HG03095 (cell line): Measurements from ENCODE around the gene MTRR.

Experiments used
- ATAC-seq: cut with Tn5 transposase; IDR thresholded peaks from one replicate; pipeline ENCODE4 v1.9.1; 2021; ENCODE audit warnings: moderate library complexity; ENCODE audit not compliant: unreplicated experiment

MTRR gene

DNA sequence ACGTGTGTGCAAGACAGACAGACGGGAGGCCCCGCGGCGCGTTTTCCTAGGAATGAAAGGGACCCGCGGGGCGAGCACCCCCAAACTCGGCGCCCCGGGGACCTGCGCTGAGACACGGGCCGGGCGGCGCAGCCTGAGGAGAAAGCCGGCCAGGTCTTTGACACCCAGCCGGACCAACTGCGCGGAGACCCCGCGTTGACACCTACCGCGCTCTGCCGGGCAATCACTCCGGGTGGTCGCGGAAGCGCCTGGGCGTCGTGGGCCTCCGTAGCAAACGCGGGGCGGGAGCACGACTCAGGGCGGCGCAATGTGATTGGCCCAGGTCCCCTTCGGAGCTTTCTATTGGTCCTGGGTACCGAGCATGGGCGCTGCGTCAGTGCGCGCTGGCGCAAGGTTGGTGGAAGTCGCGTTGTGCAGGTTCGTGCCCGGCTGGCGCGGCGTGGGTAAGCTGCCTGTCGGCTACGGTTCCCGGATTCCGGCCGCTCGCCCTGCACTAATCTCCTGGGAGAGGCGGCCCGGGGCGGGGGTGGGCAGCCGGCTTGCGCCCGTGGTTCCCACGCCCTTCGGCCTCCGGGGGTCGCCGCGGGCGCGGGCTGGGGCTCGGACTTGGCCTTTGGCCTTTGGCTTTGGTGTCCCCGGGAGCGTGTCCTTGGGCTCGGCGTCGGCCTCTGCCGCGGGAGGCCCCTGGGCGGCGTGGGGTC is at the start of gene MTRR, which contains the start of gene FASTKD3:
MTRR (plus strand) TSS at position 376 of the 701 bp plus-strand sequence. CDS start 1,647 bp downstream, outside the sequence.
FASTKD3 (minus strand) TSS at position 259 of the 701 bp plus-strand sequence. CDS start 948 bp downstream, outside the sequence.
- ATAC-seq = peak; percentile 97

DNA sequence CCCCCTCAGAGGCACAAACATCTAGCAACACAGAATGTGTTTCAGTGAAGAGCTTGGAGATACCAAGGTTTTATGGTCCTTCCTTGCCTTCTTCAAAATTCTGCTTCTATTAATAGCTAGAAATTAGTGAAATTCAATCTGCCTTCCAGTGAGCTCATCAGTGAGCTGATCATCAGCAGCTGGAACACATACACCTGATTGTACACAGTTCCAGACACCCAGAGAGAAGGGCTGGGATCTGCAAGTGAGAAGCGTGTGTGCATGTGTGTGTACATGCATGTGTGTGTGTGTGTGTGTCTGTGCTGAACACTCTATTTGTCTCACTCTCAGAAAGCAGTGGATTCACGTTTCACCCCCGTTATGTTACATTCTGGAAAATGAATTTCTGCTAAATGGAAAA is 46.5 kb upstream of the MTRR start:
- ATAC-seq = no peak

DNA sequence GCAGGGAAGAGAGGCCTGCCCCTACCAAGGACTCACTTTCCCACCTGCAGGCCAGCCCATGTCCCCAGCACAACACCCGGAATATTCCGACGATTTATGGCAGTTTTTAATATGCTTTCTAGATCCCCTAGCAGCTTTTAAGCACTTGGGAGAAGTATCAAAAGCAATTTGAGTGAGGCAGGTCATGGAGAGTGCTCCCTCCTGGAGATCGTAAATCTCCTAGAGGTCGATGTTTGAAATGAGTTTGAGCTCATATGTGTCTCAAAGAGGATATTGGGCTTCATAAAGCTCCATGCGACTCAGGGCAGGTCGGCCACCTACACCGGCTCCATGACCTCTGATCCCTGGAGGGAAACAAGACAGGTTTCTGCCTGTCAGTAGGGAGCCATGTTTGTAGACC is 45.4 kb upstream of the MTRR start:
- no peak for ATAC-seq

DNA sequence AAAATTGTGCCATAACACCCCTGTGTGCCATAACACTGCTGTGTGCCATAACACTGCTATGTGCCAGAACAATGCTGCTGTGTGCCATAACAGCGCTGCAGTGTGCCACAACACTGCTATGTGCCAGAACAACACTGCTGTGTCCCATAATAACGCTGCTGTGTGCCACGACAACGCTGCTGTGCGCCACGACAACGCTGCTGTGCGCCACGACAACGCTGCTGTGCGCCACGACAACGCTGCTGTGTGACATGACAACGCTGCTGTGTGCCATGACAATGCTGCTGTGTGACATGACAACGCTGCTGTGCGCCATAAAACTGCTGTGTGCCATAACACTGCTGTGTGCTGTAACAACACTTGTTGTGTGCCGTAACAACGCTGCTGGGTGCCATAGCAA is 44.0 kb upstream of the MTRR start:
- ATAC-seq = no peak

DNA sequence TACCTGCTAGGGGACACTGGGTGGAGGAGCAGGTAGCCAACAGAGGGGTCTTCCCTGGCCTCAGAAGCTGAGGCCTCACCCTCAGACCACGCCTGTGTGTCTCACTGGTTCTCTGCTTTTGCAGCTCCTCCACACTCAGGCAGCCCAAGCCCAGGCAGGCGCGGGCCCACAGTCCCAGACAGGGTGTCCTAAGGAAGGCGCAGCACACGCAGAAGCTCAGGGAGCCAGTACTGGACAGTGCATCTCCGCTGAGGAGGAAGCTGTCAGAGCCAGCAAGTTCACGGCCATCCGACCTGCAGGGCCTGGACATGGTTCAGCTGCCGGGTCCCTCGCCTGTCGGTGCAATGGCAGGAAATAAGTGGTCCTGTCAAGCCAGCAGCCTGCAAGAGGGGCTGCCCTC is 43.3 kb upstream of the MTRR start:
- no peak for ATAC-seq

DNA sequence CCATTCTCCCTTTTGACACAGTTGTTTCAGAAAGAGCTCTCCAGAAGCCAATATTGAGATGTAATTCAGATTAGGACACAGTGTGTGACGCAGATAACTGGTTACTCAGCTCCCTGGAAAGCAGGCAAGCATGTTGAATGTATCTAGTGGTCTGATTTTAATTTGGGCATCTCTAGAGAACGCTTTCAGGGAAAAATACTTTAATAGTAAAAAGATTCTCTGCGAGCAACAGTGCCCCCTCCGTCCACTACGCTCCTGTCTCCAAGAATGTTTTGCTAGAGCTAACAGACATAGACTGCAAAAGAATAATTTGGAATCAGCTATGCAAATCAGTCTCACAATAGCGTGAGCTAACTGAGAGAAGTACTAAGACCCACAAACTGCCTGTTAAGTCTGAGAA is 41.3 kb upstream of the MTRR start:
- ATAC-seq = no peak

DNA sequence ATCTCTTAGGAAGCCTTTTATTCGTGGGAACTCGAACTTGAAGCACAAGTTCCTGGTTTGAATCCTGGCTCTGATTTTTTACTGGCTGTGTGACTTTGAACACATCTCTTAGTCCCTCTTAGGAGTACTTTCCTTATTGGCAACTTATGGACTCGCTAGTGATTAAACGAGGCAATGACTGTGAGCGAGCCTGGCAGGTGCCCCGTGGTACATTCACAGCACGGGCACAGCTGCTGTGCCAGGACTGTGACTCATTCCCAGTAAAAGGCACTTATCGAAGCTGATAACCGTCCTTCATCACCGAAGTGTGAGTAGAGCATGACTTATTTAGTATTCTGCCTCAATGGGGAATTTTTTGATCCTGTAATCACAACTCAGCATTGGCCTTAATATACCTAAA is 40.7 kb upstream of the MTRR start:
- no peak for ATAC-seq

DNA sequence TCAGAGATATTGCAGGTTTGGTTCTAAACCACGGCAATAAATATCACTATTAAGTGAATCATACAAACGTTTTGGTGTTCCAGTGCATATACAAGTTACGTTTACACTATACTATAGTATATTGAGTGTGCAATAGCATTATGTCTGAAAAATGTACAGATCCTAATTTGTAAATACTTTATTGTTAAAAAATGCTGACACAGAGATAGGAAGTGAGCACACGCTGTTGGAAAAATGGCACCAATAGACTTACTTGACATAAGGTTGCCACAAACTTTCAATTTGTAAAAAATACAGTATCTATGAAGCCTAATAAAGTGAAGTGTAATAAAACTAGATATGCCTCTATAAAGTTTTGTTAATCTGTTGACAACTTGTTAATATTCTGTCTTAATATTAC is 34.0 kb upstream of the MTRR start:
- no peak for ATAC-seq

DNA sequence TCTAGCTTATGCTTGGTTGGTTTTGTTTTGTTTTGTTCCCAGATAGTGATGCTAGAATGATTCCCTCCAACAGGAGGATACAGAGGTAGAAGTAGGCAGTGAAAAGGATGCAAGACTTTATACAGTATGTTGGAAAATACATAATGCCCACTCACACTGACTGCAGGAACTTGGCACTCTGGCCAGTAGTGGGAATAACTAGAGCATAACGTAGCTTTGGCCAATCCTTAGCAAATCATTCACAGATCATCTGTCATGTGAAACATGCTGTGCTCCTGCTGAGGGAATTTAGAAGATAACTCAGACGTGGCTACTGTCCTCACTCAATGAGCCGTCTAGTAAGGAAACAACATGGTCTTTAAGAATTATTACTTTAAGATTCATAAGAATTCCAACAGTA is 31.5 kb upstream of the MTRR start:
- ATAC-seq = no peak

DNA sequence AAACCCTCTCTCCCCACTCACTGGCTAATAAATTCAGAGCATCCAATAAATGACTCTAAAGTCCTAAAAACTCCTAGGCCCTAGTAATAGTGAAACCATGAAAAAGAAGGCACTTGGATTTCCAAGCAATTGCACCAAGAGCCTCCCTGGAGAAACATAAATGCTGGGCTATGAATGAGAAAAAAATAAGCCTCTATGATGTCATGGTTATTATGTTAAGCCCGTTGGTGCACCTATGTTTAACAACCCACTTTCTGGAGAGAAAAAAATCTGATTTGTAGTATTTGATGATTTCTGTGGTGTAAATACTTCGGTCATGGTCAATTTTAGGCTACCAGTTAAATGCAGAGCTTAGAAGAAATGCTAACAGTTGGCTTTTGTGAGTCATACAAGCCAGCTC is 26.4 kb upstream of the MTRR start:
- no peak for ATAC-seq

DNA sequence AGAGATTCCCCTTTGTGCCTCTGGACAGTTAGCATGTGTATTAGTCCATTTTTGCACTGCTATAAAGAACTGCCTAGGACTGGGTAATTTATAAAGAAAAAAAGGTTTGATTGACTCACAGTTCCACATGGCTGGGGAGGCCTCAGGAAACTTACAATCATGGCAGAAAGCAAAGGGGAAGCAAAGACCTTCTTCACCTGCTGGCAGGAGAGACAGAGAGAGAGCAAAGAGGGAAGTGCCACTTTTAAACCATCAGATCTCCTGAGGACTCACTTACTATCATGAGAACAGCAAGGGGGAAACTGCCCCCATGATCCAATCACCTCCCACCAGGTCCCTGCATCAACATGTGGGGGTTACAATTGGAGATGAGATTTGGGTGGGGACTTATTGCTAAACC is 24.0 kb upstream of the MTRR start:
- no peak for ATAC-seq

DNA sequence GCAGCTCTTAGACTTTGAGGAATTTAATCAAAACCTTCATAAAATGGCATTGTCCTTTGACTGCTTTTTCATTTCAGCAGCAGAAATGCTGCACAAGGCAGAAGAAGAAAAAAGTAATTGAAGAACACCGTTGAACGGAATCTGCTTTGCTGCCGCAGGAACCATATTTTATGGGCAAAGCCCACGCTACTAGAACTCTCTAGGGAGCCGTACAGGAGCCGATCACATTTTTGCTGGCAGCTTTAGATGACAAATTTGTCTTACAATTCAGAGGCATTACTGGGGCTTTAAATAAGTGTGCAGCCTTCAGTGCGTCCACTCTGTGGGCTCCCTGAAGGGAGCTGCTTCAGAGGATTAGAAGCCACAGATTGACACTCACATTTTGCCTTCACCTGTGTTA is 23.4 kb upstream of the MTRR start:
- no peak for ATAC-seq

DNA sequence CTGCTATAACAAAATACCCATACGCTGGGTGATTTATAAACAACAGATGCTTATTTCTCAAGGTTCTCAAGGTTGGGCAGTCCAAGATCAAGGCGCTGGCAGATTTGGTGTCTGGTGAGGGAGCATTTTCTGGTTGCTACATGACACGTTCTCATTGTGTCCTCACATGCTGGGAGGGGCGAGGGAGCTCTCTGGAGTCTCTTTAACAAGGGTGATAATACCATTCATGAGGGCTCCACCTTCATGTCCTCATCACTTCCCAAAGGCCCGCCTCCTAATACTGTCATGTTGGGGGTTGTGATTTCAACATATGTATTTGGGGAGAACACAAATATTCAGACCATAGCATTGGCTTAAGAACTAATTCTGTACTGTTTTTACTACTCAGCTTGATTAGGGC is 22.6 kb upstream of the MTRR start:
- no peak for ATAC-seq

DNA sequence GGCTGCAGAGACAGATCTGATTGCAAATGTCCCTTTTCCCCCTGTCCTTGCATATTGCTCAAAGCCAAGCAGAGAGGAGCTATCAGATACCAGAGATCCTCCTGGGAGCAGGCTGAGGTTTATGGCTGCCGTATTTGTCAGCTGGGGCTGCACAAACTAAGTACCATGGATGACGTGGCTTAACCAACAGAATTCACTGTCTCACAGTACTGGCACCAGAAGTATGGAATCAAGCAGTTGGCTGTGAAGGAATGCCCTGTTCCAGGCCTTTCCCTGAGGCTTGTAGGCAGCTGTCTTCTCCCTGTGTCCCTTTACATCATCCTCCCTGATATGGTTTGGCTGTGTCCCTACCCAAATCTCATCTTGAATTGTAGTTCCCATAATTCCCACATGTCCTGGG is 20.7 kb upstream of the MTRR start:
- ATAC-seq = no peak

DNA sequence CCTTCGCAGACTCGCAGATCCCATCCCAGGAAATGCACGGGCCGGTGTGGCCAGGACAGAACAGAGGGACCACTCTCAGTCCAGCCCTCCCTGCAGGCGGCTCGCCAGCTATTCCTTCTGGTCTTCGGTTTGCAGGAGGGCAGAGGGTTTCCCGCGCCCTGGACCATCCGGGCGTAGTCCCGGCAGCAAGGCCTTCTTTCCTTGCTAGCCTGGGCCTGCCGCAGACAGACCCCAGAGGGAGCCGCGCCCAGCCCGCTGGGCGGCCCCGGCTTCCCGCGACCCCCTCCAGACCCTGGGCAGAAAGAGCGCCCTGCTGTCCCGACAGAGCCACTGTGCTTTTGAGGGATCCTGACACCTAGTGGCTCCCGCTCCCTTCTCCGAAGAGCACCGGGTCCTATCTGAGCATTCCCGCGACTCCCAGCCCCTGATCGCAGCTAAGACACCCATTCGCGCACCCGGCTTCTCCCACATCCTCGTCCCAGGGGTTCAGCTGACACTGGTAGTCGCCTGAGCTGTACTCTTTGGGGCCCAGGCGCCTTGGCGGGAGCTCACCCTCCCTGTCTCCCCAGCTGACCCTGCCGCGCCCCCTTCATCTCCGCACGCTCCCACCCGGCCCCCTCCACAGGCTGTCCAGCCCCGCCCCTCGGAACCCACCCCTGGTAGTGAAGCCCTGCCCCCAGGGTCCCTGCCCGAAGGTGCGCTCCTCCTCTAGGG is 19.1 kb upstream of the MTRR start:
- ATAC-seq = no peak

DNA sequence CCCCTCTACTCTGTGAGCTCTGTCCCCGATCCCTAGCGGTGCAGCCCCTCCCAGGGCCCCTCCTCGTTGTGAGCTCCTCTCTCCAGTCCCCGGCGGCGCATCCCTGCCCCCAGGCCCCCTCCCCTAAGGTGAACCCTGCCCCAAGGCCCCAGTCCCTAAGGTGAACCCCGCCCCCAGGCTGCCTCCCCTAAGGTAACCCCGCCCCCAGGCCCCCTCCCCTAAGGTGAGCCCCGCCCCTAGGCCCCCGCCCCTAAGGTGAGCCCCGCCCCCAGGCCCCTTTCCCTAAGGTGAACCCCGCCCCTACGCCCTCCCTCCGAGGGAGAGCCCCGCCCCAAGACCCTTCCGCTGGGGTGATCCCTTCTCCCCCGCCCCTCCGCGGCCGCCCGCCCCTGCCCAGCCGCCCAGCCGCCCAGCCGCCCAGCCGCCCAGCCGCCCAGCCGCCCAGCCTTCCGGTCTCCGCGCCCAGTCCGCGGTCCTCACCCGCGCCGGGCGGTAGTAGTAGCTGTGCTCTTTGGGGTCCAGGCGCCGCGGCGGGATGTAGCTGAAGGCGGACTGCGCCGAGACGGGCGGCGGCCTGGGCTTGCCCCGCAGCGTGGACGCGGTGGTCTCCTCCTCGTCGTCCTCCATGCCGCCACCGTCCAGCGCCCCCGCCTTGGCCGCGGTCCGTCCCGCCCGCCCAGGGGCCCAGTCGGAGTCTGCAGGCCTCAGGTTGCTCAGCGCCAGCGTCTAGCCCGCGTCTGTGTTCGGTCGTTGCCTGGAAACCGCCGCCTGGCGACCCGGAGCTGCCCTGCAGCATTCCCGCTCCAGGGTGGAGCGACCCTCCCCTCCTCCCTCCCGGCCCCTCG is 18.3 kb upstream of the MTRR start, which contains the start of gene CFAP90:
CFAP90 (minus strand) TSS at position 739 of the 845 bp plus-strand sequence; CDS start at position 627, 112 bp downstream.
- no peak for ATAC-seq

DNA sequence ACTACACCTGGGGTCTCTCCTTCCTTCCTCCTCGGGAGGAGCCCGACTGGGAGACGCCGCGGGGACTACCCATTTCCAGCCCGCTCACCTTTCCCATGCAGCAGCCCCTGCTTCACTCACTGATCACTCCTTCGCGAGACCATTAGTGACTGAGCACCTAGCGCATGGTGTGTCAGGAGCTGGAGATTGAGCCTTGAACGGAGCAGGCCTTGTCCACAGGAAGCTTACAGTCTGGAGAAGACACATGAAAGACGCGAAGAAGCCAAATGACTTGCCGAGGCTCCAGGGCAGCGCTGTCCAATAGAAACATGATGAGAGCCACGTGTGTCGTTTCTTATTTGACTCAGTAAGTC is 17.7 kb upstream of the MTRR start:
- ATAC-seq = no peak

DNA sequence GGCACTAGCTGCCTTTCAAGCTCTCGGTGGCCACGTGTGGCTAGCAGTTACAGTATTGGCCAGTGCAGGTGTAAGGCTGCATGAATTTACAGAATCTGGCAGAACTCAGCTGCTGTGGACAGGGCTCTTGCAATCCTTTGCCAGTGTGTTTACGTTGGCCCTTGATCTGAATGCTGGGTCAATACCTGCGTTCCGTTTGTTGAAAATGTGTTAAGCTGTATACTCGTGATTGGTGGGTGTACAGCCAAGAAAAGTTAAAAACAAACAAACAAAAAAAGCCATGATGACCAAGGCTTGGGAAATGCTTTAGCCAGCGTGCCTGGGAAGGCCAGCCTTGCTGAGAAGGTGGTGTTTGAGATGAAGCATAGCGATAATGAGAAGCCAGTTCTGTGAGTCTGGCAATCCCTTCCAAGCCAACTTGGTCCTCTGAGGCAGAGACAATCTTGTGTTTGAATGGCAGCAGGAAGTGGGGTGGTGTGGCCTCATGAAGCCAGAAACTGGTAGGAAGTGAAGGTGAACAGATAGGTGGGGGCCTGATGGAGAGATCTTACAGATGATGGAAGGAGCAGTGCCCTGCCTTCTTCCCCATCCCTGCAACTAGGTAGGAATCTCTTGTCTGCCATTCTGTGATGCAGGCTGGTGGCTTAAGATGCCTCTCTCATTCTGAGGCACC is 17.2 kb upstream of the MTRR start:
- ATAC-seq = no peak

DNA sequence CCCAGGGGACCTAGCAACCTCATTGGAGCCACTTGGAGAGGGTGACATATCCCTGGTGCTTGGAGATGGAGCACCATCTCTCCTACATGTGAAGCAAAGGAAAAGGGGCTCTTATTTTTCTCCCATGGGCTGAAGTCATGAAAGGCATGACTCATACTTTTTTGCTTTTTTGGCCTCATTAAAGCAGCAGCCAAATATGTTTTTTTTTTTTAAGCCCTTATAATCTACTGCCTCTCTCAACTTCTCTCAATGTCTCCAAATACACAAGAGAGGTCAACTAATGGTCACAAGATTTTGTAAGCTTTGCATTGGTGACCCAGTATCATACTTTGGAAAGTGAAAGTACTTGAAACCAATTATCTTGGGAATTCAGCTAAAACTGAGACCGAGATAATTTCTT is 16.4 kb upstream of the MTRR start:
- ATAC-seq = no peak

DNA sequence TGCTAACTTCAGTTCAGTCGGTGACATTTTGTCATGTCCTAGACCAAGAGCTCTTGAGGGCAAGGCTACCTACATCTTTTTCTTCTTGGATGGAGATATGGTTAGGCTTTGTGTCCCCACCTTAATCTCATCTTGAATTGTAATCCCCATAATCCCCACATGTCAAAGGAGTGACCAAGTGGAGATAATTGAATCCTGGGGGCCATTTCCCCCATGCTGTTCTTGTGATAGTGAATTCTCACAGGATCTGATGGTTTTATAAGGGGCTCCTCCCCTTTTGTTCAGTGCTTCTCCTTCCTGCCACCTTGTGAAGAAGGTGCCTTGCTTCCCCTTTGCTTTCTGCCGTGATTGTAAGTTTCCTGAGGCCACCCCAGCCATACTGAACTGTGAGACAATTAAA is 16.0 kb upstream of the MTRR start:
- ATAC-seq = no peak

DNA sequence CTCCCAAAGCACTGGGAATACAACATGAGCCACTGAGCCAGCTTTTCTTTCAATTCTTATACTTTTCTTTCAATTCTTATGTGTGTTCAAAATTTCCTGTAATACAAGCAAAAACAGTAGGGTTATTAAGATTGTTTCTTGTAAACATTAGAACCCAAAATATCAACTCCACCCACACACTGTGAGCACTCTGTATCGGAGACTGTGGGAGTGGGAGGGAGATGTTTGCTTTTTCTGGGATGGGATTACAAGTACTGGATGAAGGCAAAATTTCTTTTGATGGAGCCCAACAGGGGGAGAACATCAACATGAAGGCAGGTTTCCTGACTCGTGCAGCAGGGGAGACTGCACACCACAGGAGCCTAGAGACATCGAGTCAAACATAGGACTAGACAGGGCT is 13.3 kb upstream of the MTRR start:
- no peak for ATAC-seq
